Measurements from ENCODE around the gene STMND1. TPM values are rescaled to one million over a fixed set of nuclear protein-coding genes. Genes with fewer than 3 reads are reported as not detected.

The STMND1 gene
- 0.07 and 0.11 TPM in 2 replicates for polyA plus RNA-seq (2013)

GRCh38 chr6:17101422-17102257 lies at the start of gene STMND1:
Gene STMND1, plus strand, starts transcription at chr6:17102050. Its CDS starts 208 bp downstream, at chr6:17102258.
- Histone ChIP-seq H3K79me2 (ENCODE audit: control insufficient read depth, insufficient read depth, low read length, poor library complexity) (no peaks in the 10 kb centered on the region), H3K23ac (ENCODE audit: low read length) (no peak within 1 kb of the TSS), H3K27me3 (ENCODE audit: insufficient read depth, low read length) (peaks cover 6% of the 10 kb centered on the region), H3K4me1 (ENCODE audit: control insufficient read depth in 1 of 2, insufficient read depth in 2 of 2, low read length in 2 of 2) (peaks cover 4 to 10% of the 10 kb centered on the region in 2 experiments), H4K12ac (ENCODE audit: low read depth, low read length) (no peak within 1 kb of the TSS), H3K14ac (ENCODE audit: low read length) (no peak within 1 kb of the TSS), H3K9ac (ENCODE audit: low read length) (no peak within 1 kb of the TSS), H2BK5ac (ENCODE audit: low read depth, low read length, poor library complexity) (no peak within 1 kb of the TSS), H3K27ac (ENCODE audit: low read depth, low read length) (no peak within 1 kb of the TSS), H3K9me3 (ENCODE audit: insufficient read depth, low read depth, low read length) (peaks cover 3% of the 10 kb centered on the region), H3K36me3 (ENCODE audit: control insufficient read depth in 1 of 2, insufficient read depth in 2 of 2, low read length in 2 of 2) (no peaks in the 10 kb centered on the region), H4K8ac (ENCODE audit: low read depth, low read length) (no peak within 1 kb of the TSS), H2BK120ac (ENCODE audit: insufficient read depth, low read length, poor library complexity) (no peak within 1 kb of the TSS), H3K4me3 (ENCODE audit: low read depth, low read length) (peak within 1 kb of the TSS; percentile 57), H2BK12ac (ENCODE audit: low read length) (no peak within 1 kb of the TSS), H4K91ac (ENCODE audit: low read depth, low read length) (no peak within 1 kb of the TSS), H3K18ac (ENCODE audit: low read length) (no peak within 1 kb of the TSS), H3K79me1 (ENCODE audit: low read length) (no peaks in the 10 kb centered on the region), H2AK5ac (ENCODE audit: low read length) (no peak within 1 kb of the TSS), H3K4me2 (ENCODE audit: low read length) (peak within 1 kb of the TSS; percentile 90), H3K4ac (ENCODE audit: low read depth, low read length) (no peak within 1 kb of the TSS), H2AFZ (ENCODE audit: insufficient read depth, low read length, poor library complexity) (no peak within 1 kb of the TSS)
- no CpG with 5 or more reads among the region's 57 CpGs for WGBS (ENCODE audit: extremely low coverage, insufficient coverage, insufficient read length)
- DNase-seq, result peak in 1 of 2 donors; percentile 24

DNA sequence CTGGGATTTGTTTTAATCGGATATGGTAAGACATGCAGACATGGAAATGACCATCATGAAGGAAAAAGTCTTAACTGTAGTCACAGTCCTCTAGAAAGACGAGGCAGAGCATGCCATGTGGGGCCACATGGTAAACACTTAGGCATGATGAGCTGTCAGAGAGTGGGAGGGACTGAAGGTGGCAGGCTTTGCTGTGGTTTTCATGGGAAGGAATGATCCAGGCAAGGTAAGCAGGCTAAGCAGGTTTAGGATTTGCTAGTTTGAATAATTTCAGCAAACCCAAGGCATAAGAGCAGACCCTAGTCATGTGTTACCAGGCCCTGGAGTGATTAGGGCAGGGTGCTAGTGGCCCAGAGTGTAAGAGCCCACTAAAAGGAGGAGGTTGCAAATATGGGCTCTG lies 47.2 kb upstream of the STMND1 start:
- H4K8ac ChIP-seq (ENCODE audit: low read depth, low read length), result no peak overlapping the region
- H4K12ac ChIP-seq (ENCODE audit: low read depth, low read length), result no peak overlapping the region
- H3K4me2 ChIP-seq (ENCODE audit: low read length), result no peak overlapping the region
- H3K9me3 ChIP-seq (ENCODE audit: insufficient read depth, low read depth, low read length), result no peaks in the 10 kb centered on the region
- H3K23ac ChIP-seq (ENCODE audit: low read length), result no peak overlapping the region
- no peak overlapping the region for H4K91ac ChIP-seq (ENCODE audit: low read depth, low read length)
- H3K4ac ChIP-seq (ENCODE audit: low read depth, low read length), result no peak overlapping the region
- H3K36me3 ChIP-seq (ENCODE audit: control insufficient read depth in 1 of 2, insufficient read depth in 2 of 2, low read length in 2 of 2), result no peaks in the 10 kb centered on the region
- H3K27me3 ChIP-seq (ENCODE audit: insufficient read depth, low read length), result no peaks in the 10 kb centered on the region
- H3K18ac ChIP-seq (ENCODE audit: low read length), result no peak overlapping the region
- H3K4me1 ChIP-seq (ENCODE audit: control insufficient read depth in 1 of 2, insufficient read depth in 2 of 2, low read length in 2 of 2), result no peaks in the 10 kb centered on the region
- H2BK5ac ChIP-seq (ENCODE audit: low read depth, low read length, poor library complexity), result no peak overlapping the region
- no peak overlapping the region for H2BK12ac ChIP-seq (ENCODE audit: low read length)
- WGBS (ENCODE audit: extremely low coverage, insufficient coverage, insufficient read length), result no CpG with 5 or more reads among the region's 2 CpGs
- no peak overlapping the region for H3K4me3 ChIP-seq (ENCODE audit: low read depth, low read length)
- DNase-seq, result peak; percentile 57 to 63
- no peak overlapping the region for H2AFZ ChIP-seq (ENCODE audit: insufficient read depth, low read length, poor library complexity)
- H3K27ac ChIP-seq (ENCODE audit: low read depth, low read length), result no peak overlapping the region
- H3K9ac ChIP-seq (ENCODE audit: low read length), result no peak overlapping the region
- H2AK5ac ChIP-seq (ENCODE audit: low read length), result no peak overlapping the region
- H3K79me2 ChIP-seq (ENCODE audit: control insufficient read depth, insufficient read depth, low read length, poor library complexity), result no peaks in the 10 kb centered on the region
- no peak overlapping the region for H2BK120ac ChIP-seq (ENCODE audit: insufficient read depth, low read length, poor library complexity)
- H3K79me1 ChIP-seq (ENCODE audit: low read length), result no peaks in the 10 kb centered on the region
- no peak overlapping the region for H3K14ac ChIP-seq (ENCODE audit: low read length)

GRCh38 chr6:17057322-17057721 lies 44.5 kb upstream of the STMND1 start:
- Histone ChIP-seq H2BK5ac (ENCODE audit: low read depth, low read length, poor library complexity) (no peak overlapping the region), H3K23ac (ENCODE audit: low read length) (no peak overlapping the region), H3K9me3 (ENCODE audit: insufficient read depth, low read depth, low read length) (no peaks in the 10 kb centered on the region), H4K91ac (ENCODE audit: low read depth, low read length) (no peak overlapping the region), H3K9ac (ENCODE audit: low read length) (no peak overlapping the region), H3K4me1 (ENCODE audit: control insufficient read depth in 1 of 2, insufficient read depth in 2 of 2, low read length in 2 of 2) (no peaks in the 10 kb centered on the region), H2AK5ac (ENCODE audit: low read length) (no peak overlapping the region), H2BK120ac (ENCODE audit: insufficient read depth, low read length, poor library complexity) (no peak overlapping the region), H4K12ac (ENCODE audit: low read depth, low read length) (no peak overlapping the region), H3K79me2 (ENCODE audit: control insufficient read depth, insufficient read depth, low read length, poor library complexity) (no peaks in the 10 kb centered on the region), H3K14ac (ENCODE audit: low read length) (no peak overlapping the region), H3K36me3 (ENCODE audit: control insufficient read depth in 1 of 2, insufficient read depth in 2 of 2, low read length in 2 of 2) (no peaks in the 10 kb centered on the region), H3K79me1 (ENCODE audit: low read length) (no peaks in the 10 kb centered on the region), H3K18ac (ENCODE audit: low read length) (no peak overlapping the region), H2AFZ (ENCODE audit: insufficient read depth, low read length, poor library complexity) (no peak overlapping the region), H3K4me2 (ENCODE audit: low read length) (no peak overlapping the region), H3K4ac (ENCODE audit: low read depth, low read length) (no peak overlapping the region), H4K8ac (ENCODE audit: low read depth, low read length) (no peak overlapping the region), H3K4me3 (ENCODE audit: low read depth, low read length) (no peak overlapping the region), H3K27me3 (ENCODE audit: insufficient read depth, low read length) (no peaks in the 10 kb centered on the region), H2BK12ac (ENCODE audit: low read length) (no peak overlapping the region), H3K27ac (ENCODE audit: low read depth, low read length) (no peak overlapping the region)
- DNase-seq, result no peak
- no CpG with 5 or more reads among the region's 2 CpGs for WGBS (ENCODE audit: extremely low coverage, insufficient coverage, insufficient read length)

GRCh38 chr6:17058550-17058949 lies 43.3 kb upstream of the STMND1 start:
- Histone ChIP-seq H3K4me3 (ENCODE audit: low read depth, low read length) (no peak overlapping the region), H4K91ac (ENCODE audit: low read depth, low read length) (no peak overlapping the region), H3K9ac (ENCODE audit: low read length) (no peak overlapping the region), H3K4me2 (ENCODE audit: low read length) (no peak overlapping the region), H2AK5ac (ENCODE audit: low read length) (no peak overlapping the region), H3K23ac (ENCODE audit: low read length) (no peak overlapping the region), H3K27me3 (ENCODE audit: insufficient read depth, low read length) (no peaks in the 10 kb centered on the region), H3K14ac (ENCODE audit: low read length) (no peak overlapping the region), H3K9me3 (ENCODE audit: insufficient read depth, low read depth, low read length) (no peaks in the 10 kb centered on the region), H2AFZ (ENCODE audit: insufficient read depth, low read length, poor library complexity) (no peak overlapping the region), H3K4me1 (ENCODE audit: control insufficient read depth in 1 of 2, insufficient read depth in 2 of 2, low read length in 2 of 2) (no peaks in the 10 kb centered on the region), H3K18ac (ENCODE audit: low read length) (no peak overlapping the region), H2BK120ac (ENCODE audit: insufficient read depth, low read length, poor library complexity) (no peak overlapping the region), H3K4ac (ENCODE audit: low read depth, low read length) (no peak overlapping the region), H3K27ac (ENCODE audit: low read depth, low read length) (no peak overlapping the region), H3K79me2 (ENCODE audit: control insufficient read depth, insufficient read depth, low read length, poor library complexity) (no peaks in the 10 kb centered on the region), H2BK5ac (ENCODE audit: low read depth, low read length, poor library complexity) (no peak overlapping the region), H4K12ac (ENCODE audit: low read depth, low read length) (no peak overlapping the region), H2BK12ac (ENCODE audit: low read length) (no peak overlapping the region), H3K79me1 (ENCODE audit: low read length) (no peaks in the 10 kb centered on the region), H4K8ac (ENCODE audit: low read depth, low read length) (no peak overlapping the region), H3K36me3 (ENCODE audit: control insufficient read depth in 1 of 2, insufficient read depth in 2 of 2, low read length in 2 of 2) (no peaks in the 10 kb centered on the region)
- no CpG with 5 or more reads among the region's 2 CpGs for WGBS (ENCODE audit: extremely low coverage, insufficient coverage, insufficient read length)
- no peak for DNase-seq
